HK-2 (cell line): ENCODE results near the gene POFUT2.
"Not testable (repeated sequence)": the region's sequence is repeated elsewhere in the genome, so short reads cannot be mapped to it uniquely, and the experiment has no call there.

Experiments
- DNase-seq: peaks from one replicate; pipeline ENCODE4 v3.0.0-alpha.2; 2018; ENCODE audit not compliant: unreplicated experiment

POFUT2 gene

DNA sequence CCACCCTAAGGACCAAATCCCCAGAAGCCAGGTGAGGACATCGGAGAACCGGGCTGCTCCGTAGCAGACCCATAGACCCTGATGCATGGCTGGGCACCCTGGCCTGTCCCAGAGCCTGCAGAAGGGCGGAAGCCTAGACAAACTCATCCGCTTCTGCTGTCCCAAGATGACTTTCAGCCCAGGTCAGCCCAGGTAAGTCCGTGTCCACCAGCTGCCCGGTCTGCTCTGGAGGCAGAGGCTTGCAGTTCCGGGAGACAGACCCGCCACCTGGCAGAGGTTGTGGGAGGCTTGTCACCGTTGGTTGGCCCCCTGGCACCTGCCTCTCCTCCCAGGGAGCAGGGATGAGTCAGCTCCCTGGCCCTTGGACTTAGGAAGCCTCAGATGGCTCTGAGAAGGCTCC is 22.8 kb upstream of the POFUT2 start:
- DNase-seq: no peak

DNA sequence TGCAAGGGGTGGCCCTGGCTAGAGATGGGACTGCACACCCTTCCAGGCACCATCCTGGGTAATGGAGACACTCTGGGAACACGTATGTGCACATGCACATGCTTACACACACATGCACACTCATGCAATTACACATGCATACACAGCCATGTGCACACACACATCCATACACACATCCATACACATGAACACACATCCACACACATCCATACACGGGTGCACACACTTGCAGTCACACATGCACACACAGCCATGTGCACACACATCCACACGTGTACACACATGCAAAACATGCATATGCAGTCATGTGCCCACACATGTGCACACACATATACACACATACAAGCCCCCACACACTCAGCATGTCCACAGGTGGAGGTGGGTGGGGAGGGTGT is 22.3 kb upstream of the POFUT2 start:
- no peak for DNase-seq

DNA sequence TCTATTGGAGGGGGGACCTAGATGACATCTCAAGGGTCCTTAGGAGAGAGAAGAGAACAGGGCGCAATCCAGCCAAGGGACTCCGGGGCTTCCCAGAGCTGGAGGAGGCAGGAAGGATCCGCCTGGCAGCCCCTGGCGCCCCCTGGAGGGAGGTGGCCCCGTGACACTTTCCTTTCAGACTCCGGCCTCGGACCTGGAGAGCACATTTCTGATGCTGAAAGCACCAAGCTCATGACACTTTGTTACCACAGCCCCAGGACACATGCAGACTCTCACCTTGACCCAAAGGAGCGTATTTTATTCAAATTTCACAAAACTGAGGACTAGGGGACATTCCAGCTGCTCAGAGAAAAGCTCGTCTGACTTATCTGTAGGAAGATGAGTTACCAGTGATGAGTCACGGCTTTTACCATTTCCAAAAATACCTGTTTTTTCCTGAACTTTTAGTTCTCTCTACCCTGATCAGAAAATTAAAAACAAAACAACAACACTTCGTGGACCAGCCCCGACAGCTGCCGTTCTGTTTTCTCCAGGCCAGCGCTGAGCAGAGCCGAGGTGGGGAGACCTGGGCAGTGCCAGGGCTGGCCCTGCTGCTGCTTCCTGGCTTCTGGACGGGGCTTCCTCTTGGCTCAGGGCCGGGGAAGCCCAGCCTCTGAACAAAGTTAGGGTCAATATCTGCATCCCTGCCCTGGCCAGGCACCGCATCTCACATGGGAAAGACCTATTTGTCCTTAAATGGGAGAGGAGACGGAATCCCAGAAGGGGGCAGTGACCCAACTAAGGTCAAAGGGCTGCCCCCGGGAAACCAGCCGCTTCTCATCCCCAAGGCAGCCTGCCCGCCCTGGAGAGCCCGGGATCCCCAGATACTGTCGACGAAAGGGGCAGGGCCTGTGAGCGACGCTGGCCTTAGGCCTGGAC is 21.6 kb upstream of the POFUT2 start:
- DNase-seq: peak; percentile 70

DNA sequence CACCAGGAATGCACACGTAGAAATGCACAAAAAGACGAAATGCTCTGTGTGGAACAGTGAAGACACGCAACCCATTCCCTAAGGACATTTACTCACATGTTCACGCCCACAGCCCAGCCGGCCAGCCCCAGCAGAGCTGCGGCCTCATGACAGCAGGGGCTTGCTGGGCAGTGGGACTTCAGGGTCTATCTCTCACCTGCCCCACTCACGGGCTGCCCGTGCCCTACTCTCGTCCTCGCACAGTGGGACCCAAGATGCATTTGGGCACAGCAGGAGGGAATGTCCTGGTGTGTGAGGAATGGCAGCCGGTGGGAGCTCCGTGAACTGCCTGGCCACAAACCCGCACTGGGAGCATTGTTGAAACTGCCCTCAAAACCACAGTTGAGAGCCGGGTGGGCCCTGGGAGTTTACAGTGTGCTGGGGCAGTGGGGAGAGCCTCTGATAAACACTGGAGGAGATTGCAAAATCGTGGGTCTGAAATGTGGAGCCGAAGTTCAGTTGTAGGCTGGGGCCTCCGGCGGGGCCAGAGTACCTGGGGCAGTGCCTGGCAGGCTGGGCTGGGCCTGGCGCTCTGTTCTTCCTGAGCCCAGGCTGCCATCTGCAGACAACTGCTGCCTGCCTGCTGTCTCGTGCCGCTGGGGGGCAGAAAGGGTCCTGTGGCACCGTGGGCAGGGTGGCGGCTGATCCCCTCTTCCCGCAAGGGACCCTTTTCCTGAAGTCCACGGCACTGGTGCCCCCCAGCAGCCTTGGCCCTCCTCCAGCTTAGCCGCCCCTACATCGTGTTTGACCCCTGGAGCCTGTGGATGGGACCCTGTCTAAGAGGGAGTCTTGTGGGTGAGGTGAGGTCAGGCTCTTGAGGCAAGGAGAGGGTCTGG is 20.7 kb upstream of the POFUT2 start:
- no peak for DNase-seq

GRCh38 chr21:45307597-45308158 is 20.0 kb upstream of the POFUT2 start:
- DNase-seq: not testable (repeated sequence)

DNA sequence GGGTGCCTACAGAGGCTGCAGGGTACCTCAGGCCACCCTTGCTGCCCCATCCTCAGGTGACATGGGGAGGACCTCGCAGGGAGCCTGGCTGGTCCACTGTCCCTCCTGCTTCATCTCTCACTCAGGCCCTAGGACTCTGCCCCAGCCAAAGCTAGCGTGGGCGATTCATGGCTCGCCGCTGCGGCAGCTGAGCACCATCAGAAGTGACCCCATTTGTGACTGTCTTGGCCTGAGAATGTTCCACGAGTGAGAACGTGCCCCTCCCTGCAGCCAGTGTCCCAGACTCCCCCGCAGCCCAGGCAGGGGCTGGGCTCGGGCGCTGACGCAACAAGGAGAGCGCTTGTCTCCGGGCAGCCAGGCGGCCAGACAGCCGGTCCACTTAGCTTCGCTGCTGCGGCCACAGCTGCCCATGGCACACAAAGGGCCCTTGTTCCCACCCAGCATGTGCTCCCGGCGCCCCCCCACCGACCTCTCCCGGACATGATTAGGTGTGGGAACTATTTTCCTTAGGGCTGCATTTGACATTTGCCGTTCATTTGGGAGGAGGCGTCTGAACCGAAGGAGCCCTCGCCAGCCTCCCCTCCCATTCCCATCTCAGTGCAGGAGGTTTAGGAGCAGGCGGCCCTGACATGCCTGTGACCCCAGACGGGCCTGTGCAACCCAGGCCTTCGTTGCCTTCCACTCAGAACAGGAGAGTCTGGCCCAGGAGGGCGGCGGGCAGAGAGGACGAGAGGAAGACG is 19.3 kb upstream of the POFUT2 start:
- DNase-seq: no peak

- DNase-seq: no peak
Observed at GRCh38 chr21:45306453-45306831, 18.7 kb upstream of the POFUT2 start.

GRCh38 chr21:45305836-45306235 is 18.1 kb upstream of the POFUT2 start:
- no peak for DNase-seq

GRCh38 chr21:45304945-45305344 is 17.2 kb upstream of the POFUT2 start:
- no peak for DNase-seq

GRCh38 chr21:45304476-45304830 is 16.8 kb upstream of the POFUT2 start:
- no peak for DNase-seq

GRCh38 chr21:45303751-45304475 is 16.2 kb upstream of the POFUT2 start:
- DNase-seq: no peak

- DNase-seq: no peak
Observed at GRCh38 chr21:45303091-45303615, 15.5 kb upstream of the POFUT2 start.

DNA sequence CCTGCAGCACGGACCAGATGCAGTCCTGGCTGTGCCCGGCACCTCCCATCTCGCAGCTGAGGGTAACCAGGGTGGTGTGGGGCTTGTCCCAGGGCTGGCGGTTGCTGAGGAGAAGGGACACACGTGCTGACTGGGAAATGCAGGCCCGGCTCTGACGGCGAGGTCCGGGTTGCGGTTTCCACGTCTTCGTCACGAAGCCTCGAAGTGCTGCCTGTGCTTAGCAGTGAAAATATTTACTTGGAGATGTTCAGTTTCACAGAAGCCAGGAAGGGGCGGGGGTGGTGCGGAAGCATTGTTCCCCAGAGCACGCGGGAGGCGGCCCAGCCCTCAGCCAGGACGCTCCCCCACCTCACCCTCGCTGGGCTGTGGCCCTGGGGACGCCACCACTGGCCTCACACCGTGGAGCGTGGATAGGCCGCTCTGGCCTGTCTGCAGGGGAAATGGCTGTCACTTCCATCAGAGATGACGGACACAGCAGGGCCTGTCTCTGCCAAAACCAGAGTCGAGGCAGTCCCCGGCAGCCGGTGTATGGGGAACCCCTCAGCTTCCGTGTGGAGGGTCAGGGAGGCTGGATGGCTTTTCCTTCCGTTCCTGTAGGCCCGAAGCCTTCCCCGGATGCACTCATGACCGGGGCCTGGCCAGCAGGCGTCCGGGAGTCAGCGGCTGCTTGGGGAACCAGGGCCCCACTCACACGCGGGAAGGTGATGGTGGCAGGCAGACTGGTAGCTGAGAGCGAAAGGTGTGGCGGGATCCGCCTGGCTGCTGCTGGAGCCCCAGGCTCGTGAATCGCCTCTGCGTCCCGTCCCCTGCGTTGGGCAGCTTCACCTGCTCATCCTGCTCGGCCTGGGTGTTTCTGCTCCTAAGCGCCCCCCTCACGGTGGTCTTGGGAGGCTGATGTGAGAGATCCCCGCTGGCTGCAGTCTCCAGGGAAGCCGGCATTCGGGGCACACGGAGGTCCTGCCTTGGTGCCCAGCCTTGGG is 14.7 kb upstream of the POFUT2 start:
- no peak for DNase-seq

DNA sequence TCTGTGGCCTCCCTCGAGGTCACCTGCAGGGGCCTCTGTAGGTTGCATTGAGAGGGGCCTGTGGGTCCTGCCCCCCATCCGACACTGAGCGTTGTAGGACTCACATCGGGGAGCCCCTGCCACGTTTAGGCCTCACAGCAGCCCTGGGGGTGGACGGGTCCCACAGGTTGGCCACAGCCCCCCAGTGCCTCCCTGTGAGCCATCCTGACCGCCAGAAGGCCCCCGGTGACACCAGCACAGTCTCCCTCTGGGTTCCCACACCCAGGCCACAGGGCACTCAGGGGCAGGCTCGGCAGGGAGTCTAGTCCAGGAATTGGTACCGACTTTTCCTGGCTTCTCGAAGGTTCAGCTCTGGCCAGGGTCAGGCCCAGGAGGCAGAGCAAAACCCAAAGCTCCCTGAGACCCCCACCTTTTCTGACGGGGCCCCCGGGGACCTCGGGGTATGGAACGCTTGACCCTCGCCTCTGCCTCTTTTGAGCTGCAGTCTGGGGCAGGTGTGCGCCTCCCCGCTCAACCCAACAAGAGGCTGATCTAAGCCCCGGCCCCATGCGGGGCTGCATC is 13.9 kb upstream of the POFUT2 start:
- no peak for DNase-seq

- DNase-seq: no peak
Observed at GRCh38 chr21:45300786-45301520, 13.3 kb upstream of the POFUT2 start.

DNA sequence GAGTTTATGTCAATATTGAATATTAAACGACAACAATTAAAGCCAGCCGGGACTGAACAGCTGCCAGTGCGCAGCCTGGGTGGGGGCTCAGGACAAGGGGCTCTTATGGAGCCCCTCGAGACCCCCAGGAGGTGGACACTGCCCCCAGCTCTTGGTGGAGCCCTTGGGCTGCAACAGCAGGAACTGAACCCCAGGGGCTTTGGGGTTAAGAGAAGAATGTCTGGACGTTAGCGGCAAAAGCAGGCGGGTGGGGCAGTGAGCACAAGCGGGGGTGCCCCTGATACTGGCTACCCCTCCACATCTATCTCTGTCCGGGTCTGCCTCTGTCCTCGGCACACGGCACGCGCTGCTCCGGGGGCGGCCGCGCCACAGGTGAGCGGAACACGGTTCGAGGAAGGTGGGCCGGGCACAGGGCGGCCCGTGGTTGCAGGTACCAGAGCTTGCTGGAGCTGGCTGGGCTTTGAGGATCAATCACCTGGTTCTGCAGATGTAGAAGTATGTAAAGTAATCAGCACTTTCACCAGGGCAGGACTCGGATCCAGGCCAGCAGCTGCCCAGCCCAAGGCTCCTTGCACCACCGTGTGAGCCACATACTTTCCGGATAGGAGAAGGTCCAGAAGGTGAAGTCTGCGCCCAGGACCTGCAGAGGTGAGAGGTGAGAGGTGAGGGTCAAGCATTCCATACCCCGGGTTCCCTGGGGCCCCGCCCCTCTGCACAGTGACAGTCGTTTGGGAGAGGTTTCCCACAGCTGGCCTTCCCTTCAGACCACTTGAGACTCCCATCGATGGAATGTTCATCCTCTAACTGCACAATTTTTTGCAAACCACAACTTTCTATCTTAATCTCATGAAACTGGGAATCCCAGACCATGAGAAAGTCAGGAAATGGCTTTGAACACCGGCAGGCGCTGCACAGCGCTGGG is 12.4 kb upstream of the POFUT2 start:
- DNase-seq: no peak

GRCh38 chr21:45299026-45299863 is 11.6 kb upstream of the POFUT2 start:
- DNase-seq: no peak
